NCI-H2196 treated with DMSO at 0.1 percent for 48 hours (cell line): ENCODE measurements around the gene SCRG1.

Experiments
- DNase-seq: peaks from one replicate; lab custom pipeline; 2025; ENCODE audit not compliant: unreplicated experiment; lab: John Stamatoyannopoulos, UW

SCRG1 gene

DNA sequence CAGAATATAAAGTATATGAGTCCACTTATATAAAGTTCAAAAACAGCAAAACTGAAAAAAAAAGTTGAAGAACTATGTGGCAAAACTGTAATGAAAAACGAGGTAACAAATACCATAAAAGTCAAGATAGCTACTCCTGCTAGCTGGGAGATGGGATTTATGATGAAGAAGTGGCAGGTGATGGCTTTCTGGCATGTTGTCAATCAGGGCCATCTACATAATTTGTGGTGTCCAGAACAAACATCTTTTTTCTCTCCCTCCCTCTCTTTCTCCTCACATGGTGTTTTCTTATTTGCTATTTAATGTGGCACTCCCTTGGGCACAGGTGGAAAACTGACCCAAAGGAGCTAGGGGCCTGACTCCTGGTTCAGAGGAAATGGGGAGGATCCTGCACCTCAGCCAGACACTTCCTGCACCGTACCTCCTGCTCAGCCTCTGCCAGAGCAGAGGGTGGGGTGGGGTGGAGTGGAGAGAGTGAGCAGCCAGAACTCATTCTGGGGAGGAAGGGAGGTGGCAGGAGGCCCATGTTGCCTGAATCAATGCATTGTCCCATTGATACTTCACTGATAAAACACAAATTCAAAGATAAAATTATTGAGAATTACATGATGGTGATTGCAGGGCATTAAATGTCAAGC, 33.4 kb downstream of the SCRG1 start:
- no peak for DNase-seq

DNA sequence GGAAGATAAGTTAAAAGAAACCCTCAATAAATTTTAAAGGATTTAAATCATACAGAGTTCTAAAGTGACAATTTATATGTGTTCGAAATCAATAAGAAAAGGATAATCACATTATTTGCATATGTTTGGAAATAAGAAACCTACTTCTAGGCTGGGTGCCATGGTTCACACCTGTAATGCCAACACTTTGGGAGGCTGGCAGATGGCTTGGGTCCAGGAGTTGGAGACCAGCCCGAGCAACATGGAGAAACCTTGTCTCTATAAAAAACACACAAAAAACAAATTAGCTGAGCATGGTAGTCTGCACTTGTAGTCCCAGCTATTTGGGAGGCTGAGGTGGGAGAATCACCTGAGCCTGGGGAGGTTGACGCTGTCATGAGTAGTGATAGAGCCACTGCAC, 36.2 kb downstream of the SCRG1 start:
- DNase-seq: no peak

GRCh38 chr4:173360587-173361221, 38.2 kb downstream of the SCRG1 start:
- DNase-seq: no peak

- no peak for DNase-seq
Observed at GRCh38 chr4:173357939-173358338, 41.0 kb downstream of the SCRG1 start.

- DNase-seq: no peak
Observed at GRCh38 chr4:173347467-173347866, 51.4 kb downstream of the SCRG1 start.

DNA sequence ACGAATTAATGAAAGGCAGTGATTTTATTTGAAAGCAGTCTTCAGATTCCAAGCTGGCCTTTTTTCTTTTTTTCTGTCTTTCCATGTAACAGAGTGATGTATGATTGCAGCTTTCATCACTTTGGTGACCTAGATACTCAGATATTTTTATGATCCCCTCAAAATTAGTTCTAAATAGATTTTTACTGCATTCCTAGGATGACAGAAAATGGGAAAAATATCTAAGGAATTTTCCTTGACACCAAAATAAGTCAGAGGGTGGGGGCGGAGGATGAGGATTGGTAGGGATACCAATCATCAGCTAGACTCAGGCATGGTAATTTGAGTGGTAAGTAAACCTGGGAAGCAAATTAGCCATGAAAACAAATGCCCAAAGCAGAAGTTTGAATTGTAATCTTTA, 52.8 kb downstream of the SCRG1 start:
- DNase-seq: no peak

DNA sequence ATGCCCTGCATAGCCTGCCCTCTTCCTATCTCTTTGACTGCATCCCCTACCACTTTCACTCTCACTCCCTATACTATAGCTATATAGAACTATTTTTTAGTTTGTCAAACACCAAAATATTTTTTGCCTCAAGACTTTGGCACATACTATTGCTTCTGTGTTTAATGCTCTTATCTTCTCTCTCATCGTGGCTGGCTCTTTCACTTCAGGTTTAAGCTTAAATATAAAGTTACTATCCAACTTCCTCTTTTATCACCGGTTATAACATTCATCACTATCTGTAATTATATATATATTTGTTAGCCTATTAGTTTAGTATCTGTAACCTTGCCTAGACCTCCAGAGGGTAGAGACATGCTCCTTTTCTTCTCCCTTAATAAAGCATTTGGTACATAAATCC, 53.3 kb downstream of the SCRG1 start:
- no peak for DNase-seq

- DNase-seq: no peak
Observed at GRCh38 chr4:173343832-173344397, 55.0 kb downstream of the SCRG1 start.

DNA sequence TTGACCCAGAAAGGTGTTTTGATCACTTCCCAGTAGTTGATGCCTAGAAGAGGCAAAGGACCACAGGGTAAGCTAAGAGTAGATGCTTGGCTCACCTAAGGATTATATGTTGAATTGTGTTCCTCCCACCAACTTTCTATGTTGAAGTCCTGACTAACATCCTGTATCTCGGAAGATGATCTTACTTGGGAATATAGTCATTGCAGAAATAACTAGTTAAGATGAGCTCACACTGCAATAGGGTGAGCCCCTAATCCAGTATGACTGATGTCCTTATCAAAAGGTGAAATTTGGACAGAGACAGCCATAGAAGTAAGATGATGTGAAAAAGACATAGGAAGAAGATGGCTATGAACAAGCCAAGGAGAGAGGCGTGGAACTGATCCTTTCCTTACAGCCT, 61.5 kb downstream of the SCRG1 start:
- no peak for DNase-seq

DNA sequence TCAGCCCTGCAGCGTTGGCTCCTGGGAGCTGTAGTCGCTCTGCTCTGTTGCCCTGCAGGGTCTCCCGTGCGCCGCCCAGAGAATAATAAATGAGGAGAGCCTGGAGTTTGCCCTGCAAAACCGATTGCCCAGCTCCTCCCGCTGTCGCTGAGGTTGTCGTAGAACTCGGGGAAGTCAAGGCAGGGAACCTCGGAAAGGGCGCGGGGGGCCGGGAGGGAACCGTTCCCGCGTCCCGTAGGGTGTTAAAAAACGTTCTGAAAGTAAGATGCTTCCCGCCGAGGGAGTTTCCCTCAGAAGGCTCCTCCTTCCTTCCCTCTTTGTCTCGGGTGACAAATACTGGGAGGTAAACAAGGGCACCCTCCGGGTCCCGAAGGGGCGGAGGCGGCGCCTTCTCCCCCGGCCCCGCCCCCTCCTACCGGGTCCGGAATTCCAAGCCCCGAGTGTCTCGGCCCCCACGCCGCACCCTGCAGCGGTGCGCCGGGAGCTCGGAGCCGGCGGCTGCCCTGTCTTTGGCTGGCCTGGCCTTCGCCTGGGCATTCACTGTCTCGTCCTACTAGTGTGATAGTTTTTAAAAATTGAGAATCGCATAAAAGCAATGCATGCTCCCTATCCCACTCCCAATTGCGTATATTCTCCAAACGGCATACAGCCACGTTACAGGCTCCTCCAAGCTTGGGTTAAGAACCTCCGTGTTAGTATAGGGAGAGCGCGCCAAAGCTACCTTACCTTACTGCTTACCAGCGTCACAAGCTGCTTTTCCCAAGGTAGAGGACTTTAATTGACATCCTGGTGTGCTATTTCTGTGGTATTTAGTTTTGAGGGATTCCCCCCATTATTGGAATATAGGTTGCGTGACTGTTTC, 63.8 kb downstream of the SCRG1 start:
- peak; percentile 37 for DNase-seq
